CD14-positive monocyte (primary cell): Measurements from ENCODE around the gene ARSI. TPM values are rescaled to one million over a fixed set of nuclear protein-coding genes. Genes with fewer than 3 reads are reported as not detected.

Source experiments
- DNase-seq, 3 donors: peaks; one replicate each; pipeline ENCODE4 v3.0.0-alpha.2; 2011 to 2022
- H2AFZ ChIP-seq: 2 replicates; pipeline ENCODE4 v1.6.0; 2012; ENCODE audit warnings: mild to moderate bottlenecking, low read depth, low read length, inconsistent platforms; ENCODE audit not compliant: insufficient read depth, poor library complexity, severe bottlenecking
- H3K27ac ChIP-seq, 2 donors: 1 replicate in 1 of 2; 2 replicates in 1 of 2; pipeline ENCODE4 v1.5.1; 2012 to 2013; ENCODE audit warnings: low read length in 2 of 2, control low read depth in 1 of 2, inconsistent platforms in 1 of 2, low read depth in 1 of 2, mild to moderate bottlenecking in 1 of 2
- H3K27me3 ChIP-seq, 2 donors: one replicate each; pipeline versions ENCODE4 v1.6.0 to v1.6.1; 2011 to 2013; ENCODE audit warnings: low read length in 2 of 2; ENCODE audit not compliant: control insufficient read depth in 2 of 2, insufficient read depth in 2 of 2
- H3K36me3 ChIP-seq, 2 donors: replicated peaks in 1 of 2; 1 replicate in 1 of 2; 2 replicates in 1 of 2; pipeline versions ENCODE4 v1.5.1 to v1.6.1; 2012 to 2013; ENCODE audit warnings: low read length in 2 of 2, control low read depth in 1 of 2, inconsistent platforms in 1 of 2, mild to moderate bottlenecking in 1 of 2; ENCODE audit not compliant: insufficient read depth in 2 of 2, control insufficient read depth in 1 of 2
- H3K4me1 ChIP-seq, 2 donors: 1 replicate in 1 of 2; 2 replicates in 1 of 2; pipeline versions ENCODE4 v1.5.1 to v1.6.1; 2012 to 2013; ENCODE audit warnings: low read length in 2 of 2, control low read depth in 1 of 2, inconsistent platforms in 1 of 2, mild to moderate bottlenecking in 1 of 2, moderate library complexity in 1 of 2; ENCODE audit not compliant: insufficient read depth in 2 of 2, control insufficient read depth in 1 of 2
- H3K4me2 ChIP-seq: replicated peaks from 2 replicates; pipeline ENCODE3; 2012; ENCODE audit warnings: low read length, moderate library complexity, mild to moderate bottlenecking; ENCODE audit not compliant: poor library complexity, severe bottlenecking; ENCODE audit errors: extremely low read depth
- H3K4me3 ChIP-seq, 3 experiments: fragments of 200-600 bp in 1 of 3; sonication (generic) in 1 of 3; replicated peaks in 1 of 3; 1 replicate in 2 of 3; 2 replicates in 1 of 3; pipeline ENCODE4 v1.5.1; 2011 to 2013; ENCODE audit warnings: low read length in 3 of 3, mild to moderate bottlenecking in 3 of 3, control low read depth in 2 of 3, low read depth in 2 of 3, inconsistent platforms in 1 of 3, moderate library complexity in 1 of 3
- H3K79me2 ChIP-seq: 2 replicates; pipeline ENCODE4 v1.6.0; 2012; ENCODE audit warnings: mild to moderate bottlenecking, control low read depth, inconsistent platforms, low read length, moderate library complexity; ENCODE audit not compliant: insufficient read depth
- H3K9ac ChIP-seq: 2 replicates; pipeline ENCODE4 v1.6.0; 2017; ENCODE audit warnings: low read length, mild to moderate bottlenecking; ENCODE audit not compliant: insufficient read depth, poor library complexity, severe bottlenecking
- H3K9me3 ChIP-seq, 2 donors: replicated peaks in 1 of 2; 1 replicate in 1 of 2; 2 replicates in 1 of 2; pipeline versions ENCODE4 v1.5.1 to v1.6.1; 2012 to 2013; ENCODE audit warnings: low read length in 2 of 2, control low read depth in 1 of 2; ENCODE audit not compliant: control insufficient read depth in 1 of 2, insufficient read depth in 1 of 2
- H4K20me1 ChIP-seq: 2 replicates; pipeline ENCODE4 v1.6.0; 2012; ENCODE audit warnings: mild to moderate bottlenecking, low read length, control low read depth, moderate library complexity; ENCODE audit not compliant: insufficient read depth
- H3K27ac Mint-ChIP-seq, 7 donors: one replicate each; pipeline ENCODE4 v1.8.0; 2020; ENCODE audit warnings: mild to moderate bottlenecking in 7 of 7, mixed read lengths in 7 of 7, moderate library complexity in 6 of 7, inconsistent platforms in 2 of 7
- H3K27me3 Mint-ChIP-seq, 3 donors: one replicate each; pipeline ENCODE4 v1.8.0; 2021 to 2022; ENCODE audit warnings: low read depth in 3 of 3, mild to moderate bottlenecking in 3 of 3, mixed read lengths in 3 of 3, moderate library complexity in 3 of 3, inconsistent platforms in 1 of 3
- H3K36me3 Mint-ChIP-seq, 2 donors: one replicate each; pipeline ENCODE4 v1.8.0; 2020; ENCODE audit warnings: mixed read lengths in 2 of 2, inconsistent platforms in 1 of 2, mild to moderate bottlenecking in 1 of 2
- H3K4me1 Mint-ChIP-seq: one replicate; pipeline ENCODE4 v1.8.0; 2020; ENCODE audit warnings: mild to moderate bottlenecking, mixed read lengths
- H3K4me3 Mint-ChIP-seq, 2 donors: one replicate each; pipeline ENCODE4 v1.8.0; 2020; ENCODE audit warnings: mild to moderate bottlenecking in 2 of 2, mixed read lengths in 2 of 2, moderate library complexity in 1 of 2
- H3K9me3 Mint-ChIP-seq, 7 donors: one replicate each; pipeline ENCODE4 v1.8.0; 2020 to 2022; ENCODE audit warnings: mixed read lengths in 7 of 7, mild to moderate bottlenecking in 6 of 7, moderate library complexity in 6 of 7, inconsistent platforms in 2 of 7
- WGBS: methylation state at CpG from one replicate; pipeline ENCODE4 v1.1.5; 2013; ENCODE audit warnings: missing lambda C conversion rate; ENCODE audit not compliant: insufficient coverage; 5-methylcytosine and 5-hydroxymethylcytosine counted together
- intact Hi-C, 2 donors: fragments of 100-400 bp; cut with micrococcal nuclease; formaldehyde crosslinking; loops; one replicate each; pipeline versions ENCODE4 v1.15.0 to v1.15.1; 2023
- polyA plus RNA-seq, 3 donors: library from polyadenylated mRNA; depleted of rRNA in 1 of 3; unstranded in 2 of 3; stranded (reverse) in 1 of 3; fragments of 300-500 nt in 2 of 3; fragments of >200 nt in 1 of 3; fragmentation: Illumina TruSeq in 2 of 3; gene quantifications; 1 replicate in 2 of 3; 2 replicates in 1 of 3; pipeline ENCODE4 v1.2.3, GENCODE V29; 2012 to 2021
- TF ChIP-seq, protein P1 (sequence below): fragments of 200-600 bp; IDR thresholded peaks from one replicate; pipeline ENCODE4 v1.8.0; 2022; ENCODE audit warnings: antibody characterized with exemption, mild to moderate bottlenecking

The ARSI gene
- polyA plus RNA-seq, 3 donors: not detected

DNA sequence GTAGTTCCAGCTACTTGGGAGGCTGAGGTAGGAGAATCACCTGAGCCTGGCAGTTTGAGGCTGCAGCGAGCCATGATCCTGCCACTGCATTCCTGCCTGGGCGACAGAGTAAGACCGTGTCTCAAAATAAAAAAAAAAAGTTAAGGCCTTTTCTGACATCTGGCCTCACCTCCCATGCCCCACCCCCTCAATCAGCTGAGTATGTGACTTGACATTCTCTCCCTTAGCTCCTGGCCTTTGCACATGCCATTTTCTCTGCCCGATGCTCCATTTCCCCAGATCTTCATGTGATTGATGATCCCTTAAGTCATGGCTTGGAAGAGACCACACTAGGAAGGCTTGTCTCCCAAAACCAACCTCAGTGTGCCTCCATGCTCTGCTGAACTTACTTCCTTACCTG lies 37.1 kb upstream of the ARSI start:
- Histone ChIP-seq H4K20me1 (no peaks in the 10 kb centered on the region), H3K9ac (no peak overlapping the region), H3K36me3 (no peaks in the 10 kb centered on the region), H3K4me2 (no peak overlapping the region), H3K9me3 (no peaks in the 10 kb centered on the region), H3K79me2 (no peaks in the 10 kb centered on the region), H3K27me3 (no peaks in the 10 kb centered on the region), H3K27ac (no peak overlapping the region), H3K4me1 (no peaks in the 10 kb centered on the region), H2AFZ (no peak overlapping the region), H3K4me3 (no peak overlapping the region)
- Mint-ChIP-seq H3K27me3 (peaks cover 2 to 4% (median 3%) of the 10 kb centered on the region in 3 donors), H3K9me3 (peaks cover 0 to 1% (median 0%) of the 10 kb centered on the region in 7 donors), H3K36me3 (no peaks in the 10 kb centered on the region), H3K27ac (no peak overlapping the region), H3K4me3 (no peak overlapping the region), H3K4me1 (peaks cover 6% of the 10 kb centered on the region)
- DNase-seq: no peak
- intact Hi-C loops: loop anchor here in 1 of 2 donors (10.0 kb wide), 1 partner anchor 205 kb away; no protein-coding TSS in a partner anchor
- TF ChIP-seq, protein P1, sequence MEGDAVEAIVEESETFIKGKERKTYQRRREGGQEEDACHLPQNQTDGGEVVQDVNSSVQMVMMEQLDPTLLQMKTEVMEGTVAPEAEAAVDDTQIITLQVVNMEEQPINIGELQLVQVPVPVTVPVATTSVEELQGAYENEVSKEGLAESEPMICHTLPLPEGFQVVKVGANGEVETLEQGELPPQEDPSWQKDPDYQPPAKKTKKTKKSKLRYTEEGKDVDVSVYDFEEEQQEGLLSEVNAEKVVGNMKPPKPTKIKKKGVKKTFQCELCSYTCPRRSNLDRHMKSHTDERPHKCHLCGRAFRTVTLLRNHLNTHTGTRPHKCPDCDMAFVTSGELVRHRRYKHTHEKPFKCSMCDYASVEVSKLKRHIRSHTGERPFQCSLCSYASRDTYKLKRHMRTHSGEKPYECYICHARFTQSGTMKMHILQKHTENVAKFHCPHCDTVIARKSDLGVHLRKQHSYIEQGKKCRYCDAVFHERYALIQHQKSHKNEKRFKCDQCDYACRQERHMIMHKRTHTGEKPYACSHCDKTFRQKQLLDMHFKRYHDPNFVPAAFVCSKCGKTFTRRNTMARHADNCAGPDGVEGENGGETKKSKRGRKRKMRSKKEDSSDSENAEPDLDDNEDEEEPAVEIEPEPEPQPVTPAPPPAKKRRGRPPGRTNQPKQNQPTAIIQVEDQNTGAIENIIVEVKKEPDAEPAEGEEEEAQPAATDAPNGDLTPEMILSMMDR: no peak
- 100% methylated on average over 1 of the region's 4 CpGs for whole genome bisulfite sequencing

- H3K4me3 Mint-ChIP-seq: no peak overlapping the region
- Histone ChIP-seq H3K9me3 (no peaks in the 10 kb centered on the region), H3K4me1 (no peaks in the 10 kb centered on the region), H2AFZ (no peak overlapping the region), H3K27ac (no peak overlapping the region), H3K9ac (no peak overlapping the region), H3K36me3 (no peaks in the 10 kb centered on the region), H4K20me1 (no peaks in the 10 kb centered on the region), H3K4me3 (no peak overlapping the region), H3K27me3 (no peaks in the 10 kb centered on the region), H3K79me2 (no peaks in the 10 kb centered on the region), H3K4me2 (no peak overlapping the region)
- H3K27ac Mint-ChIP-seq: no peak overlapping the region
- 38% methylated on average over 3 of the region's 5 CpGs for WGBS
- TF ChIP-seq, protein P1: no peak
- H3K36me3 Mint-ChIP-seq: no peaks in the 10 kb centered on the region
- DNase-seq: no peak
- intact Hi-C loops: no loop called here
- peaks cover 6% of the 10 kb centered on the region for H3K4me1 Mint-ChIP-seq
- peaks cover 0 to 1% (median 0%) of the 10 kb centered on the region in 7 donors for H3K9me3 Mint-ChIP-seq
- peaks cover 2 to 4% (median 3%) of the 10 kb centered on the region in 3 donors for H3K27me3 Mint-ChIP-seq
Measured at GRCh38 chr5:150339165-150339564, 36.5 kb upstream of the ARSI start.
